GM23248 (cell line): ENCODE data around the gene KLHL36. TPM values are rescaled to one million over a fixed set of nuclear protein-coding genes. Genes with fewer than 3 reads are reported as not detected.

Experiments
- DNase-seq: peaks from one replicate; pipeline ENCODE4 v3.0.0-alpha.2; 2015
- H2AFZ ChIP-seq: fragments of 200-600 bp; sonication (generic); 2 replicates; pipeline ENCODE4 v1.6.1; 2016; ENCODE audit warnings: antibody characterized with exemption
- H3F3A ChIP-seq: fragments of 200-600 bp; sonication (generic); 2 replicates; pipeline ENCODE4 v1.6.1; 2016; ENCODE audit warnings: mild to moderate bottlenecking, antibody characterized with exemption, mixed run types; ENCODE audit not compliant: insufficient read depth
- H3K27ac ChIP-seq: fragments of 200-600 bp; sonication (generic); 2 replicates; pipeline ENCODE4 v1.5.1; 2016; ENCODE audit warnings: mild to moderate bottlenecking
- H3K27me3 ChIP-seq: fragments of 200-600 bp; sonication (generic); replicated peaks from 2 replicates; pipeline ENCODE4 v1.6.1; 2016; ENCODE audit warnings: mild to moderate bottlenecking; ENCODE audit not compliant: insufficient read depth
- H3K36me3 ChIP-seq: fragments of 200-600 bp; sonication (generic); 2 replicates; pipeline ENCODE4 v1.6.1; 2016; ENCODE audit warnings: low read depth, mild to moderate bottlenecking
- H3K4me1 ChIP-seq: fragments of 200-600 bp; sonication (generic); 2 replicates; pipeline ENCODE4 v1.6.1; 2016; ENCODE audit warnings: mild to moderate bottlenecking; ENCODE audit not compliant: insufficient read depth
- H3K4me2 ChIP-seq: fragments of 200-600 bp; sonication (generic); one replicate; pipeline ENCODE4 v1.6.1; 2016; ENCODE audit warnings: mild to moderate bottlenecking; ENCODE audit not compliant: unreplicated experiment
- H3K4me3 ChIP-seq: fragments of 200-600 bp; sonication (generic); 2 replicates; pipeline ENCODE4 v1.5.1; 2016; ENCODE audit warnings: mild to moderate bottlenecking
- H3K79me2 ChIP-seq: fragments of 200-600 bp; sonication (generic); 2 replicates; pipeline ENCODE4 v1.6.1; 2016; ENCODE audit warnings: mild to moderate bottlenecking; ENCODE audit not compliant: insufficient read depth
- H3K9ac ChIP-seq: fragments of 200-600 bp; sonication (generic); 2 replicates; pipeline ENCODE4 v1.6.1; 2016; ENCODE audit warnings: mild to moderate bottlenecking
- H3K9me2 ChIP-seq: fragments of 200-600 bp; sonication (generic); 2 replicates; pipeline ENCODE4 v1.6.1; 2016; ENCODE audit warnings: mixed run types, mild to moderate bottlenecking, moderate library complexity; ENCODE audit not compliant: insufficient read depth
- H3K9me3 ChIP-seq: fragments of 200-600 bp; sonication (generic); one replicate; pipeline ENCODE4 v1.6.1; 2017; ENCODE audit warnings: low read depth
- H4K20me1 ChIP-seq: fragments of 200-600 bp; sonication (generic); 2 replicates; pipeline ENCODE4 v1.6.0; 2016; ENCODE audit not compliant: insufficient read depth
- EZH2 ChIP-seq: fragments of 200-600 bp; sonication (generic); IDR thresholded peaks from 2 replicates; pipeline ENCODE4 v1.6.1; 2018; ENCODE audit warnings: antibody characterized with exemption, mild to moderate bottlenecking; ENCODE audit not compliant: insufficient read depth, poor library complexity, severe bottlenecking
- EZH2phosphoT487 ChIP-seq: fragments of 200-600 bp; sonication (generic); IDR thresholded peaks from 2 replicates; pipeline ENCODE4 v1.6.1; 2018; ENCODE audit warnings: antibody characterized with exemption, moderate library complexity, mild to moderate bottlenecking, low read depth; ENCODE audit not compliant: insufficient read depth
- WGBS, 2 experiments: methylation state at CpG; one replicate each; pipeline ENCODE4 v1.1.6; 2015 to 2017; ENCODE audit warnings: low lambda C conversion rate in 2 of 2, low coverage in 1 of 2; ENCODE audit errors: missing lambda C conversion rate in 2 of 2; 5-methylcytosine and 5-hydroxymethylcytosine counted together
- in situ Hi-C: fragments of 300-500 bp; cut with MboI; formaldehyde crosslinking; loops from 2 replicates; pipeline ENCODE4 v1.15.0; 2020
- polyA plus RNA-seq: library from polyadenylated mRNA; unstranded; fragments of >200 nt; fragmentation: Nextera tagmentation; extraction: Ambion mirVana; gene quantifications from 2 replicates; pipeline ENCODE4 v1.2.1, GENCODE V29; 2016
- total RNA-seq: library from RNA; depleted of rRNA; stranded (reverse); fragments of >200 nt; shearing (Covaris generic); gene quantifications from 2 replicates; pipeline ENCODE4 v1.2.3, GENCODE V29; 2014

The KLHL36 gene
- total and polyA plus RNA-seq, 2 experiments from 2014 or later: 18.1 to 83.9 TPM

- Histone ChIP-seq H3K9me2 (no peaks in the 10 kb centered on the region), H3K4me3 (no peak overlapping the region), H3K9ac (no peak overlapping the region), H3K27me3 (no peaks in the 10 kb centered on the region), H3K27ac (no peak overlapping the region), H3K79me2 (peaks cover 46% of the 10 kb centered on the region), H3F3A (peaks cover 12% of the 10 kb centered on the region), H2AFZ (no peak overlapping the region), H3K4me2 (no peak overlapping the region), H3K4me1 (peaks cover 12% of the 10 kb centered on the region), H4K20me1 (no peaks in the 10 kb centered on the region), H3K36me3 (peaks cover 15% of the 10 kb centered on the region; the same call in 1 of the 2 replicates), H3K9me3 (no peaks in the 10 kb centered on the region)
- 38 to 47% methylated on average over 6 of the region's 6 CpGs for WGBS, 2 experiments
- in situ Hi-C loops: no loop called here
- TF ChIP-seq EZH2 (no peak), EZH2phosphoT487 (no peak)
- no peak for DNase-seq
These were observed 6.7 kb downstream of the KLHL36 start for GRCh38 chr16:84654998-84655397.

GRCh38 chr16:84656649-84657048, 8.3 kb downstream of the KLHL36 start:
- no peak overlapping the region for H3K4me3 ChIP-seq

GRCh38 chr16:84657229-84657837, 9.0 kb downstream of the KLHL36 start:
- no peak overlapping the region for H3K4me2 ChIP-seq
- H3F3A ChIP-seq: no peaks in the 10 kb centered on the region
- in situ Hi-C loops: no loop called here
- TF ChIP-seq EZH2: no peak
- no peak for TF ChIP-seq EZH2phosphoT487
- no peaks in the 10 kb centered on the region for H3K9me3 ChIP-seq
- no peak overlapping the region for H3K27ac ChIP-seq
- H3K4me3 ChIP-seq: no peak overlapping the region
- no peak overlapping the region for H3K9ac ChIP-seq
- DNase-seq: no peak
- peaks cover 49% of the 10 kb centered on the region for H3K79me2 ChIP-seq
- no peaks in the 10 kb centered on the region for H3K27me3 ChIP-seq
- H4K20me1 ChIP-seq: no peaks in the 10 kb centered on the region
- H3K36me3 ChIP-seq: peaks cover 23% of the 10 kb centered on the region; the same call in 1 of the 2 replicates
- H3K4me1 ChIP-seq: 0 out of 2 replicates have a peak, but pooled peaks cover 3% of the 10 kb centered on the region
- H3K9me2 ChIP-seq: no peaks in the 10 kb centered on the region
- no peak overlapping the region for H2AFZ ChIP-seq
- WGBS, 2 experiments: 96 to 99% methylated on average over 46 to 50 of the region's 50 CpGs

More at GRCh38 chr16:84656649-84657048, 8.3 kb downstream of the KLHL36 start:
- Histone ChIP-seq H2AFZ (no peak overlapping the region), H3K36me3 (peaks cover 16% of the 10 kb centered on the region; the same call in 1 of the 2 replicates), H3K79me2 (peaks cover 50% of the 10 kb centered on the region), H3K9ac (no peak overlapping the region), H3K9me3 (no peaks in the 10 kb centered on the region), H3K9me2 (no peaks in the 10 kb centered on the region), H4K20me1 (no peaks in the 10 kb centered on the region), H3K27me3 (no peaks in the 10 kb centered on the region), H3F3A (no peaks in the 10 kb centered on the region), H3K4me2 (no peak overlapping the region), H3K27ac (no peak overlapping the region), H3K4me1 (0 out of 2 replicates have a peak, but pooled peaks cover 3% of the 10 kb centered on the region)
- in situ Hi-C loops: no loop called here
- no peak for DNase-seq
- WGBS, 2 experiments: 97 to 99% methylated on average over 22 of the region's 22 CpGs
- TF ChIP-seq EZH2phosphoT487 (no peak), EZH2 (no peak)

GRCh38 chr16:84658690-84659089, 10.4 kb downstream of the KLHL36 start:
- Histone ChIP-seq H3K4me1 (0 out of 2 replicates have a peak, but pooled peaks cover 3% of the 10 kb centered on the region), H3F3A (no peaks in the 10 kb centered on the region), H3K27ac (no peak overlapping the region), H3K9me2 (no peaks in the 10 kb centered on the region), H3K36me3 (peaks cover 35% of the 10 kb centered on the region; the same call in 1 of the 2 replicates), H3K9ac (no peak overlapping the region), H3K4me2 (no peak overlapping the region), H3K27me3 (no peaks in the 10 kb centered on the region), H3K4me3 (no peak overlapping the region), H2AFZ (no peak overlapping the region), H4K20me1 (no peaks in the 10 kb centered on the region), H3K9me3 (no peaks in the 10 kb centered on the region), H3K79me2 (peaks cover 39% of the 10 kb centered on the region)
- WGBS, 2 experiments: 81% methylated on average over 11 of the region's 11 CpGs
- in situ Hi-C loops: no loop called here
- TF ChIP-seq EZH2 (no peak), EZH2phosphoT487 (no peak)
- DNase-seq: no peak
